Spleen (tissue), 11 donors: Measurements from ENCODE around the gene LCOR. TPM values are rescaled to one million over a fixed set of nuclear protein-coding genes. Genes with fewer than 3 reads are reported as not detected.

ENCODE experiments used
- DNase-seq: peaks from one replicate; pipeline ENCODE4 v3.0.0-alpha.2; 2020
- H3K27ac ChIP-seq, 8 donors: fragments of 200-600 bp; sonication (generic) in 7 of 8; 1 replicate in 4 of 8; 2 replicates in 4 of 8; pipeline versions ENCODE4 v1.5.0 to v1.8.0; 2016 to 2021; ENCODE audit warnings: inconsistent platforms in 4 of 8, mild to moderate bottlenecking in 4 of 8, moderate library complexity in 1 of 8
- H3K27me3 ChIP-seq, 7 donors: fragments of 200-600 bp; sonication (generic) in 6 of 7; replicated peaks in 1 of 7; 1 replicate in 4 of 7; 2 replicates in 3 of 7; pipeline versions ENCODE4 v1.5.0 to v1.8.0; 2016 to 2021; ENCODE audit warnings: inconsistent platforms in 3 of 7, mild to moderate bottlenecking in 1 of 7
- H3K36me3 ChIP-seq, 6 donors: fragments of 200-600 bp; sonication (generic) in 5 of 6; 1 replicate in 4 of 6; 2 replicates in 2 of 6; pipeline versions ENCODE4 v1.5.0 to v1.8.0; 2016 to 2021; ENCODE audit warnings: inconsistent platforms in 2 of 6
- H3K4me1 ChIP-seq, 6 donors: fragments of 200-600 bp; sonication (generic) in 5 of 6; 1 replicate in 3 of 6; 2 replicates in 3 of 6; pipeline versions ENCODE4 v1.5.0 to v1.8.0; 2016 to 2021; ENCODE audit warnings: inconsistent platforms in 3 of 6
- H3K4me3 ChIP-seq, 8 donors: fragments of 200-600 bp; sonication (generic) in 7 of 8; 1 replicate in 4 of 8; 2 replicates in 4 of 8; pipeline versions ENCODE4 v1.5.0 to v1.8.0; 2016 to 2021; ENCODE audit warnings: inconsistent platforms in 4 of 8, mild to moderate bottlenecking in 4 of 8, moderate library complexity in 2 of 8
- H3K9me3 ChIP-seq, 8 donors: fragments of 200-600 bp; sonication (generic) in 7 of 8; 1 replicate in 4 of 8; 2 replicates in 4 of 8; pipeline versions ENCODE4 v1.5.0 to v1.8.0; 2016 to 2021; ENCODE audit warnings: inconsistent platforms in 4 of 8
- POLR2A ChIP-seq, 3 donors: fragments of 450-650 bp; IDR thresholded peaks; one replicate each; pipeline ENCODE4 v1.5.1; 2017; ENCODE audit warnings: antibody characterized with exemption in 3 of 3, mild to moderate bottlenecking in 1 of 3
- POLR2AphosphoS5 ChIP-seq, 3 donors: sonication (generic); formaldehyde crosslinking; IDR thresholded peaks; one replicate each; pipeline ENCODE4 v1.5.1; 2017; ENCODE audit warnings: antibody characterized with exemption in 3 of 3
- whole genome bisulfite sequencing, 5 donors: extraction: QIAGEN DNeasy Blood & Tissue Kit in 3 of 5; methylation state at CpG; one replicate each; pipeline versions ENCODE4 v1.1.5 to v1.1.7; 2013 to 2018; 5-methylcytosine and 5-hydroxymethylcytosine counted together
- intact Hi-C: fragments of 100-400 bp; cut with DNase I; formaldehyde crosslinking; loops from one replicate; pipeline ENCODE4 v1.15.0; 2023; ENCODE audit warnings: low total_unique reads
- polyA plus RNA-seq, 3 donors: library from polyadenylated mRNA; stranded (reverse); fragments of 200-250 nt; gene quantifications; one replicate each; pipeline ENCODE4 v1.2.1, GENCODE V29; 2013
- total RNA-seq, 7 donors: library from RNA; depleted of rRNA in 3 of 7; stranded (reverse); fragments of >200 nt in 3 of 7; fragmentation: NEBNext Ultra II Directional in 4 of 7; extraction: Animal tissue kit (Norgen Biotek cat#: 25700) in 4 of 7; gene quantifications; one replicate each; pipeline versions ENCODE4 v1.1.0 to v1.2.1, GENCODE V29; 2016 to 2021
- TF ChIP-seq, protein P1 (sequence below), 11 experiments: fragments of 200-600 bp in 7 of 11; fragments of 450-650 bp in 4 of 11; sonication (generic) in 4 of 11; IDR thresholded peaks in 8 of 11; conservative IDR thresholded peaks in 3 of 11; 1 replicate in 7 of 11; 2 replicates in 4 of 11; pipeline versions ENCODE4 v1.4.0 to v1.8.0; 2016 to 2021; ENCODE audit warnings: antibody characterized with exemption in 11 of 11, inconsistent platforms in 4 of 11, mild to moderate bottlenecking in 1 of 11
- donor health status: healthy with polysubstance abuse.
- donor health status: DM: no; HTN: no; CAD: no; lungs with moderate emphysema.
- donor health status: DM: no; HTN: no; CAD: no.
- donor health status: Bipolar disorder and iron deficiency.
- donor health status: healthy.
- donor health status: DM: no; HTN: no; CAD: no.
- donor health status: DM: yes; HTN: yes; CAD: no.

The LCOR gene
- total and polyA plus RNA-seq, 10 donors, result 2.2 to 105 (median 47.0) TPM

DNA sequence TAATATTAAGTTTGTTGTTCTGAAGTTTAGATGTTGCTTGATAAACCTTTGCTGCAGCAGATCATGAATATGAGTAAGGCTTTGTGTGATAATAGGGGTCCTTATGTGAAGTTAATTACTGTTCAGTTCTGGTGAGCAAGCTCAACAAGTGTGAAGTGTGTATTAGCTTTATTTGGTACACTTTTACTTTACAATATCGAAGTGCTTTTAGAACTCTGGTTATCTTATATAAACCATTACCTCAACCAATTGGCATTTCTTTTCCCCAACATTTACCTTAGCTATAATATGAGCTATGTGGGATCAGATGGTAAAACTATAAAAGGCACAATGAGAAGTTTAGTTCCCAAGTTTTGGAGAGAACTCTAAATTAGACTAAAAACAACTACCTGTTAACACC lies 127.6 kb downstream of the LCOR start:
- DNase-seq, result no peak
- H3K36me3 ChIP-seq, result peaks cover 0 to 62% (median 33%) of the 10 kb centered on the region in 6 donors
- TF ChIP-seq POLR2AphosphoS5 (IDR thresholded peaks at IDR 0.05) (no peak), POLR2A (IDR thresholded peaks at IDR 0.05) (no peak)
- H3K4me1 ChIP-seq, result no peaks in the 10 kb centered on the region
- H3K9me3 ChIP-seq, result no peaks in the 10 kb centered on the region
- H3K27ac ChIP-seq, result no peak overlapping the region
- WGBS, 5 donors, result 94 to 98% (median 98%) methylated on average over 1 of the region's 1 CpG
- intact Hi-C loops, result no loop called here
- no peak overlapping the region for H3K4me3 ChIP-seq
- no peaks in the 10 kb centered on the region for H3K27me3 ChIP-seq

GRCh38 chr10:96960872-96961271 lies 128.8 kb downstream of the LCOR start:
- H3K27me3 ChIP-seq, result no peaks in the 10 kb centered on the region
- no peak for DNase-seq
- H3K4me1 ChIP-seq, result no peaks in the 10 kb centered on the region
- H3K9me3 ChIP-seq, result no peaks in the 10 kb centered on the region
- WGBS, 5 donors, result 91 to 100% (median 93%) methylated on average over 2 of the region's 2 CpGs
- no peak overlapping the region for H3K27ac ChIP-seq
- TF ChIP-seq POLR2A (IDR thresholded peaks at IDR 0.05) (no peak), POLR2AphosphoS5 (IDR thresholded peaks at IDR 0.05) (no peak)
- TF ChIP-seq, protein P1, sequence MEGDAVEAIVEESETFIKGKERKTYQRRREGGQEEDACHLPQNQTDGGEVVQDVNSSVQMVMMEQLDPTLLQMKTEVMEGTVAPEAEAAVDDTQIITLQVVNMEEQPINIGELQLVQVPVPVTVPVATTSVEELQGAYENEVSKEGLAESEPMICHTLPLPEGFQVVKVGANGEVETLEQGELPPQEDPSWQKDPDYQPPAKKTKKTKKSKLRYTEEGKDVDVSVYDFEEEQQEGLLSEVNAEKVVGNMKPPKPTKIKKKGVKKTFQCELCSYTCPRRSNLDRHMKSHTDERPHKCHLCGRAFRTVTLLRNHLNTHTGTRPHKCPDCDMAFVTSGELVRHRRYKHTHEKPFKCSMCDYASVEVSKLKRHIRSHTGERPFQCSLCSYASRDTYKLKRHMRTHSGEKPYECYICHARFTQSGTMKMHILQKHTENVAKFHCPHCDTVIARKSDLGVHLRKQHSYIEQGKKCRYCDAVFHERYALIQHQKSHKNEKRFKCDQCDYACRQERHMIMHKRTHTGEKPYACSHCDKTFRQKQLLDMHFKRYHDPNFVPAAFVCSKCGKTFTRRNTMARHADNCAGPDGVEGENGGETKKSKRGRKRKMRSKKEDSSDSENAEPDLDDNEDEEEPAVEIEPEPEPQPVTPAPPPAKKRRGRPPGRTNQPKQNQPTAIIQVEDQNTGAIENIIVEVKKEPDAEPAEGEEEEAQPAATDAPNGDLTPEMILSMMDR (IDR thresholded peaks at IDR 0.05 in 8 of 11, conservative IDR thresholded peaks at IDR 0.05 in 3 of 11), result no peak
- intact Hi-C loops, result no loop called here
- H3K4me3 ChIP-seq, result no peak overlapping the region
- H3K36me3 ChIP-seq, result peaks cover 0 to 51% (median 22%) of the 10 kb centered on the region in 6 donors

DNA sequence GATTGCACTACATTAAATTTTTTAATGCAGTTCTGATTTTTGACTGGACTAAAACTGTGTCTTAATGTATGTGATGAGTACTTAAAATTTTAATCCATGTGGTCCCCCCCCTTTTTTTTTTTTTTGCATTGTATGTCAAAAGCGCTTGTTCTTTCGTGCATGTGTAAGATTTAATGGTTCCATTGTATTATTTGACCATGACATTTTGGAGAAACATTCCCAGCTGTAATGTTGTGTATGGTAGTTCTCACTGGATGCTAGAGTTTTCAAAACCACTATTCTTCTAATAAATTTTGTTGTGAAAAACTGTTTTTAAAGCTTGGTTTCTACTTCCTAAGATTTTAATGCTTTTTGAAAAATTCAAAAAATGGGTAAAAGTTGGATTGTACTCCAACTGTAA lies 132.0 kb downstream of the LCOR start:
- Histone ChIP-seq H3K27ac (no peak overlapping the region), H3K9me3 (no peaks in the 10 kb centered on the region), H3K4me3 (no peak overlapping the region), H3K4me1 (no peaks in the 10 kb centered on the region), H3K27me3 (no peaks in the 10 kb centered on the region), H3K36me3 (peaks cover 0 to 30% (median 9%) of the 10 kb centered on the region in 6 donors)
- TF ChIP-seq, protein P1 (IDR thresholded peaks at IDR 0.05 in 8 of 11, conservative IDR thresholded peaks at IDR 0.05 in 3 of 11), result no peak
- TF ChIP-seq POLR2AphosphoS5 (IDR thresholded peaks at IDR 0.05) (no peak), POLR2A (IDR thresholded peaks at IDR 0.05) (no peak)
- intact Hi-C loops, result no loop called here
- 89 to 100% (median 98%) methylated on average over 2 of the region's 2 CpGs for WGBS, 5 donors
- no peak for DNase-seq

DNA sequence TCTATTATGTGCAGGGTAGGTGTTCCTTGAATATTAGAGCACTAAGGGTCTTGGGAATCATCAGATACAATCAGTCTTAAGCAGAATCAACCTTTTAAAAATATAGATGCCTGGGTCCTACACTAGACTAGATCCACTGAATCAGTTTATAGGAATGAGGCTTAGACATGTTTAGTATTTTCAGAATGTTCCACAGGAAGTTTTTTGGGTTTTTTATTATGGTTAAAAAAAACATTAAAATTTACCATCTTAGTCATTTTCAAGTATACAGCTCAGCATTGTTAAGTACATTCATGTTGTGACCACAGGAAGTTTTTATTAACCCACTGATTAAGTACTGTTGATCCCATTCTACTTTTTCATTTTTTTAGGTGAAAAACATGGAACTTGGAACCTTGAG lies 135.7 kb downstream of the LCOR start:
- TF ChIP-seq POLR2AphosphoS5 (IDR thresholded peaks at IDR 0.05) (no peak), POLR2A (IDR thresholded peaks at IDR 0.05) (no peak)
- TF ChIP-seq, protein P1 (IDR thresholded peaks at IDR 0.05 in 8 of 11, conservative IDR thresholded peaks at IDR 0.05 in 3 of 11), result no peak
- no peak overlapping the region for H3K27ac ChIP-seq
- H3K36me3 ChIP-seq, result peaks cover 0 to 17% (median 3%) of the 10 kb centered on the region in 6 donors
- no peaks in the 10 kb centered on the region for H3K27me3 ChIP-seq
- H3K9me3 ChIP-seq, result no peaks in the 10 kb centered on the region
- no peak for DNase-seq
- H3K4me1 ChIP-seq, result peaks cover 0 to 14% (median 0%) of the 10 kb centered on the region in 6 donors
- H3K4me3 ChIP-seq, result no peak overlapping the region
- intact Hi-C loops, result no loop called here
